GM18870 (cell line): ENCODE measurements around the gene COL4A1.

Experiments used
- ATAC-seq: cut with Tn5 transposase; IDR thresholded peaks from one replicate; pipeline ENCODE4 v1.9.1; 2021; ENCODE audit warnings: moderate library complexity; ENCODE audit not compliant: unreplicated experiment

The COL4A1 gene

GRCh38 chr13:110309661-110310524, 2.9 kb upstream of the COL4A1 start:
- ATAC-seq = no peak

- ATAC-seq = no peak
These were observed 1.9 kb upstream of the COL4A1 start for GRCh38 chr13:110308656-110309359.

GRCh38 chr13:110307767-110308655, 1.1 kb upstream of the COL4A1 start:
- ATAC-seq = no peak

GRCh38 chr13:110306340-110306959, 507 bp downstream of the COL4A1 start:
- ATAC-seq = no peak

- ATAC-seq = no peak
These were observed 1.0 kb downstream of the COL4A1 start for GRCh38 chr13:110305949-110306339.

- no peak for ATAC-seq
These were observed 1.4 kb downstream of the COL4A1 start for GRCh38 chr13:110305544-110305943.

- no peak for ATAC-seq
These were observed 2.0 kb downstream of the COL4A1 start for GRCh38 chr13:110305001-110305400.

GRCh38 chr13:110304256-110304655, 2.7 kb downstream of the COL4A1 start:
- no peak for ATAC-seq

- ATAC-seq = no peak
These were observed 3.3 kb downstream of the COL4A1 start for GRCh38 chr13:110303644-110304043.

GRCh38 chr13:110302997-110303396, 4.0 kb downstream of the COL4A1 start:
- ATAC-seq = no peak

- no peak for ATAC-seq
These were observed 5.1 kb downstream of the COL4A1 start for GRCh38 chr13:110301606-110302553.

GRCh38 chr13:110301083-110301482, 5.9 kb downstream of the COL4A1 start:
- ATAC-seq = no peak

- no peak for ATAC-seq
These were observed 6.7 kb downstream of the COL4A1 start for GRCh38 chr13:110300090-110300815.

- no peak for ATAC-seq
These were observed 7.6 kb downstream of the COL4A1 start for GRCh38 chr13:110299283-110299840.

GRCh38 chr13:110298505-110299282, 8.3 kb downstream of the COL4A1 start:
- no peak for ATAC-seq

GRCh38 chr13:110297766-110298504, 9.0 kb downstream of the COL4A1 start:
- no peak for ATAC-seq

- ATAC-seq = no peak
These were observed 9.9 kb downstream of the COL4A1 start for GRCh38 chr13:110297011-110297410.
